CD8-positive, alpha-beta memory T cell (primary cell): ENCODE measurements around the gene TDO2. TPM values are rescaled to one million over a fixed set of nuclear protein-coding genes. Genes with fewer than 3 reads are reported as not detected.

ENCODE experiments used
- CTCF ChIA-PET: fragments of 350-600 bp; sonication (Branson Sonifier 250); formaldehyde crosslinking; loops from one replicate; lab custom pipeline; 2021; ENCODE audit warnings: antibody characterized with exemption; lab: Charles Lee
- POLR2A ChIA-PET: fragments of 350-600 bp; sonication (Branson Sonifier 250); formaldehyde crosslinking; loops from one replicate; lab custom pipeline; 2021; ENCODE audit warnings: antibody characterized with exemption; lab: Charles Lee
- DNase-seq, 5 donors: peaks; one replicate each; pipeline versions ENCODE4 v3.0.0 to v3.0.0-alpha.2; 2020 to 2022; ENCODE audit warnings: mixed read lengths in 1 of 5
- H3K27ac ChIP-seq: one replicate; pipeline ENCODE4 v1.7.0; 2013; ENCODE audit warnings: low read depth, mild to moderate bottlenecking, low read length, moderate library complexity
- H3K27me3 ChIP-seq: 2 replicates; pipeline ENCODE4 v1.7.0; 2013; ENCODE audit warnings: low read length, mild to moderate bottlenecking; ENCODE audit not compliant: insufficient read depth, poor library complexity, severe bottlenecking
- H3K36me3 ChIP-seq: 2 replicates; pipeline ENCODE4 v1.7.0; 2013; ENCODE audit warnings: mild to moderate bottlenecking, low read length, moderate library complexity; ENCODE audit not compliant: insufficient read depth
- H3K4me1 ChIP-seq: 2 replicates; pipeline ENCODE4 v1.7.0; 2013; ENCODE audit warnings: mild to moderate bottlenecking, low read length, moderate library complexity; ENCODE audit not compliant: insufficient read depth
- H3K4me3 ChIP-seq: 2 replicates; pipeline ENCODE4 v1.7.0; 2013; ENCODE audit warnings: mild to moderate bottlenecking, low read length
- H3K9me3 ChIP-seq: 2 replicates; pipeline ENCODE4 v1.7.0; 2013; ENCODE audit warnings: mild to moderate bottlenecking, low read length
- H3K27ac Mint-ChIP-seq, 8 donors: one replicate each; pipeline ENCODE4 v1.8.0; 2020 to 2021; ENCODE audit warnings: mixed read lengths in 8 of 8, mild to moderate bottlenecking in 6 of 8, inconsistent platforms in 3 of 8, moderate library complexity in 3 of 8
- H3K27me3 Mint-ChIP-seq, 2 donors: one replicate each; pipeline ENCODE4 v1.8.0; 2020 to 2021; ENCODE audit warnings: mixed read lengths in 2 of 2, mild to moderate bottlenecking in 1 of 2, moderate library complexity in 1 of 2
- H3K36me3 Mint-ChIP-seq, 3 donors: one replicate each; pipeline ENCODE4 v1.8.0; 2020 to 2021; ENCODE audit warnings: mixed read lengths in 3 of 3, inconsistent platforms in 1 of 3, mild to moderate bottlenecking in 1 of 3
- H3K4me1 Mint-ChIP-seq, 3 donors: one replicate each; pipeline ENCODE4 v1.8.0; 2020 to 2021; ENCODE audit warnings: mixed read lengths in 3 of 3, inconsistent platforms in 1 of 3, mild to moderate bottlenecking in 1 of 3
- H3K4me3 Mint-ChIP-seq, 7 donors: one replicate each; pipeline ENCODE4 v1.8.0; 2020 to 2021; ENCODE audit warnings: mixed read lengths in 7 of 7, mild to moderate bottlenecking in 6 of 7, moderate library complexity in 4 of 7, inconsistent platforms in 2 of 7
- H3K9me3 Mint-ChIP-seq, 5 donors: one replicate each; pipeline ENCODE4 v1.8.0; 2020 to 2022; ENCODE audit warnings: mixed read lengths in 5 of 5, mild to moderate bottlenecking in 3 of 5, moderate library complexity in 2 of 5, inconsistent platforms in 1 of 5
- polyA plus RNA-seq: library from polyadenylated mRNA; unstranded; fragments of 300-500 nt; fragmentation: Illumina TruSeq; gene quantifications from one replicate; pipeline ENCODE4 v1.2.3, GENCODE V29; 2021
- total RNA-seq, 2 experiments: library from RNA; stranded (reverse); gene quantifications; one replicate each; pipeline ENCODE4 v1.2.3, GENCODE V29; 2021

TDO2 gene
- total and polyA plus RNA-seq, 3 experiments from 2014 or later, result not detected

GRCh38 chr4:155948541-155948940 is 45.0 kb downstream of the TDO2 start:
- POLR2A ChIA-PET, result no interaction called here
- Mint-ChIP-seq H3K27ac (peak overlapping the region in 4 of 8 donors; percentile 1 to 42 (median 22)), H3K4me1 (peaks cover 19 to 48% (median 30%) of the 10 kb centered on the region in 3 donors), H3K9me3 (no peaks in the 10 kb centered on the region), H3K36me3 (peaks cover 0 to 4% (median 1%) of the 10 kb centered on the region in 3 donors), H3K4me3 (no peak overlapping the region), H3K27me3 (no peaks in the 10 kb centered on the region)
- Histone ChIP-seq H3K27me3 (no peaks in the 10 kb centered on the region), H3K27ac (no peak overlapping the region), H3K4me3 (no peak overlapping the region), H3K4me1 (peaks cover 5% of the 10 kb centered on the region), H3K36me3 (no peaks in the 10 kb centered on the region), H3K9me3 (no peaks in the 10 kb centered on the region)
- DNase-seq, result no peak
- CTCF ChIA-PET, result no interaction called here

GRCh38 chr4:155950461-155950860 is 47.0 kb downstream of the TDO2 start:
- Histone ChIP-seq H3K36me3 (no peaks in the 10 kb centered on the region), H3K27me3 (no peaks in the 10 kb centered on the region), H3K4me1 (peaks cover 12% of the 10 kb centered on the region), H3K27ac (no peak overlapping the region), H3K9me3 (no peaks in the 10 kb centered on the region), H3K4me3 (no peak overlapping the region)
- H3K4me3 Mint-ChIP-seq, result no peak overlapping the region
- H3K4me1 Mint-ChIP-seq, result peaks cover 29 to 56% (median 35%) of the 10 kb centered on the region in 3 donors
- POLR2A ChIA-PET, result no interaction called here
- peaks cover 0 to 4% (median 1%) of the 10 kb centered on the region in 3 donors for H3K36me3 Mint-ChIP-seq
- H3K9me3 Mint-ChIP-seq, result no peaks in the 10 kb centered on the region
- no peak for DNase-seq
- CTCF ChIA-PET, result no interaction called here
- H3K27ac Mint-ChIP-seq, result peak overlapping the region in 1 of 8 donors; percentile 61
- H3K27me3 Mint-ChIP-seq, result no peaks in the 10 kb centered on the region

GRCh38 chr4:155952501-155952901 is 49.0 kb downstream of the TDO2 start:
- peaks cover 28 to 52% (median 35%) of the 10 kb centered on the region in 3 donors for H3K4me1 Mint-ChIP-seq
- peak overlapping the region; percentile 18 to 86 (median 59) for H3K4me3 Mint-ChIP-seq
- peaks cover 2 to 3% of the 10 kb centered on the region in 2 donors for H3K27me3 Mint-ChIP-seq
- CTCF ChIA-PET, result interaction anchor here (1.0 to 2.8 kb wide), 3 partner anchors 9 to 1402 kb away, joined by 5 to 12 read pairs (median 11); no protein-coding TSS in a partner anchor
- H3K27me3 ChIP-seq, result no peaks in the 10 kb centered on the region
- peaks cover 12% of the 10 kb centered on the region for H3K4me1 ChIP-seq
- POLR2A ChIA-PET, result interaction anchor here (1.6 kb wide), 2 partner anchors 9 to 576 kb away, joined by 7 read pairs; partner anchors contain the start of gene MAP9
- peak overlapping the region in 5 of 8 donors; percentile 30 to 67 (median 56) for H3K27ac Mint-ChIP-seq
- DNase-seq, result no peak
- H3K36me3 ChIP-seq, result no peaks in the 10 kb centered on the region
- H3K9me3 Mint-ChIP-seq, result no peaks in the 10 kb centered on the region
- no peak overlapping the region for H3K4me3 ChIP-seq
- no peak overlapping the region for H3K27ac ChIP-seq
- H3K36me3 Mint-ChIP-seq, result peaks cover 0 to 4% (median 0%) of the 10 kb centered on the region in 3 donors
- H3K9me3 ChIP-seq, result no peaks in the 10 kb centered on the region

GRCh38 chr4:155953151-155954117 is 49.9 kb downstream of the TDO2 start, which contains the start of gene CTSO:
CTSO (minus strand) TSS chr4:155953866; CDS start chr4:155953847, 19 bp downstream.
- CTCF ChIA-PET, result interaction anchor here (1.0 to 2.8 kb wide), 7 partner anchors 10 to 1404 kb away, joined by 3 to 12 read pairs (median 5); partner anchors contain the start of gene PLRG1
- Mint-ChIP-seq H3K36me3 (peaks cover 0 to 4% (median 0%) of the 10 kb centered on the region in 3 donors), H3K27me3 (peaks cover 4 to 9% of the 10 kb centered on the region in 2 donors), H3K4me3 (peak within 1 kb of the TSS; percentile 93 to 100 (median 99)), H3K4me1 (peaks cover 24 to 48% (median 32%) of the 10 kb centered on the region in 3 donors), H3K27ac (peak within 1 kb of the TSS; percentile 95 to 100 (median 99)), H3K9me3 (no peaks in the 10 kb centered on the region)
- Histone ChIP-seq H3K27ac (peak within 1 kb of the TSS; percentile 82), H3K27me3 (no peaks in the 10 kb centered on the region), H3K4me1 (peaks cover 12% of the 10 kb centered on the region), H3K36me3 (no peaks in the 10 kb centered on the region), H3K9me3 (no peaks in the 10 kb centered on the region), H3K4me3 (peak within 1 kb of the TSS; percentile 80)
- peak; percentile 52 to 82 (median 73) for DNase-seq
- POLR2A ChIA-PET, result interaction anchor here (0.7 to 1.6 kb wide), 4 partner anchors 10 to 1403 kb away, joined by 3 to 9 read pairs (median 7); partner anchors contain the start of genes MAP9 and PLRG1

- Histone ChIP-seq H3K27me3 (no peaks in the 10 kb centered on the region), H3K9me3 (no peaks in the 10 kb centered on the region), H3K36me3 (no peaks in the 10 kb centered on the region), H3K27ac (peak overlapping the region; percentile 82), H3K4me3 (peak overlapping the region; percentile 80), H3K4me1 (peaks cover 12% of the 10 kb centered on the region)
- Mint-ChIP-seq H3K9me3 (no peaks in the 10 kb centered on the region), H3K27me3 (peaks cover 5 to 16% of the 10 kb centered on the region in 2 donors), H3K4me3 (peak overlapping the region; percentile 93 to 100 (median 99)), H3K4me1 (peaks cover 24 to 40% (median 31%) of the 10 kb centered on the region in 3 donors), H3K36me3 (peaks cover 0 to 4% (median 0%) of the 10 kb centered on the region in 3 donors), H3K27ac (peak overlapping the region; percentile 95 to 100 (median 99))
- POLR2A ChIA-PET, result interaction anchor here (1.1 to 1.6 kb wide), 3 partner anchors 11 to 1404 kb away, joined by 7 to 9 read pairs (median 7); partner anchors contain the start of genes MAP9 and PLRG1
- no peak for DNase-seq
- CTCF ChIA-PET, result interaction anchor here (1.3 to 2.6 kb wide), 5 partner anchors 10 to 1404 kb away, joined by 3 to 11 read pairs (median 4); partner anchors contain the start of gene PLRG1
Measured at GRCh38 chr4:155954118-155954685, 50.7 kb downstream of the TDO2 start.

GRCh38 chr4:155954939-155955338 is 51.4 kb downstream of the TDO2 start:
- Histone ChIP-seq H3K27ac (no peak overlapping the region), H3K4me1 (peaks cover 12% of the 10 kb centered on the region), H3K9me3 (no peaks in the 10 kb centered on the region), H3K27me3 (no peaks in the 10 kb centered on the region), H3K36me3 (no peaks in the 10 kb centered on the region), H3K4me3 (no peak overlapping the region)
- Mint-ChIP-seq H3K36me3 (peaks cover 0 to 4% (median 0%) of the 10 kb centered on the region in 3 donors), H3K4me1 (peaks cover 24 to 38% (median 28%) of the 10 kb centered on the region in 3 donors), H3K4me3 (peak overlapping the region in 5 of 7 donors; percentile 24 to 100 (median 42)), H3K27ac (peak overlapping the region in 6 of 8 donors; percentile 72 to 100 (median 99)), H3K9me3 (no peaks in the 10 kb centered on the region), H3K27me3 (peaks cover 5 to 22% of the 10 kb centered on the region in 2 donors)
- ChIA-PET CTCF (no interaction called here), POLR2A (no interaction called here)
- no peak for DNase-seq

- no peaks in the 10 kb centered on the region for H3K36me3 ChIP-seq
- H3K4me1 ChIP-seq, result peaks cover 12% of the 10 kb centered on the region
- POLR2A ChIA-PET, result no interaction called here
- no peaks in the 10 kb centered on the region for H3K9me3 Mint-ChIP-seq
- H3K4me1 Mint-ChIP-seq, result peaks cover 23 to 29% (median 24%) of the 10 kb centered on the region in 3 donors
- H3K36me3 Mint-ChIP-seq, result peaks cover 0 to 4% (median 0%) of the 10 kb centered on the region in 3 donors
- peaks cover 5 to 24% of the 10 kb centered on the region in 2 donors for H3K27me3 Mint-ChIP-seq
- no peak for DNase-seq
- no peaks in the 10 kb centered on the region for H3K27me3 ChIP-seq
- no peaks in the 10 kb centered on the region for H3K9me3 ChIP-seq
- no peak overlapping the region for H3K4me3 ChIP-seq
- peak overlapping the region in 2 of 7 donors; percentile 24 to 67 for H3K4me3 Mint-ChIP-seq
- no peak overlapping the region for H3K27ac ChIP-seq
- CTCF ChIA-PET, result interaction anchor here (0.5 kb wide), 1 partner anchor 170 kb away, joined by 3 read pairs; no protein-coding TSS in a partner anchor
- H3K27ac Mint-ChIP-seq, result no peak overlapping the region
Measured at GRCh38 chr4:155956461-155956860, 53.0 kb downstream of the TDO2 start.
